CD8-positive, alpha-beta memory T cell (primary cell): ENCODE data around the gene SESN1. TPM values are rescaled to one million over a fixed set of nuclear protein-coding genes. Genes with fewer than 3 reads are reported as not detected.
A peak's percentile ranks its signal among the peaks of the same experiment; 100 is the strongest.

Experiments
- CTCF ChIA-PET: fragments of 350-600 bp; sonication (Branson Sonifier 250); formaldehyde crosslinking; loops from one replicate; lab custom pipeline; 2021; ENCODE audit warnings: antibody characterized with exemption; lab: Charles Lee
- POLR2A ChIA-PET: fragments of 350-600 bp; sonication (Branson Sonifier 250); formaldehyde crosslinking; loops from one replicate; lab custom pipeline; 2021; ENCODE audit warnings: antibody characterized with exemption; lab: Charles Lee
- DNase-seq, 5 donors: peaks; one replicate each; pipeline versions ENCODE4 v3.0.0 to v3.0.0-alpha.2; 2020 to 2022; ENCODE audit warnings: mixed read lengths in 1 of 5
- H3K27ac ChIP-seq: one replicate; pipeline ENCODE4 v1.7.0; 2013; ENCODE audit warnings: low read depth, mild to moderate bottlenecking, low read length, moderate library complexity
- H3K27me3 ChIP-seq: 2 replicates; pipeline ENCODE4 v1.7.0; 2013; ENCODE audit warnings: low read length, mild to moderate bottlenecking; ENCODE audit not compliant: insufficient read depth, poor library complexity, severe bottlenecking
- H3K36me3 ChIP-seq: 2 replicates; pipeline ENCODE4 v1.7.0; 2013; ENCODE audit warnings: mild to moderate bottlenecking, low read length, moderate library complexity; ENCODE audit not compliant: insufficient read depth
- H3K4me1 ChIP-seq: 2 replicates; pipeline ENCODE4 v1.7.0; 2013; ENCODE audit warnings: mild to moderate bottlenecking, low read length, moderate library complexity; ENCODE audit not compliant: insufficient read depth
- H3K4me3 ChIP-seq: 2 replicates; pipeline ENCODE4 v1.7.0; 2013; ENCODE audit warnings: mild to moderate bottlenecking, low read length
- H3K9me3 ChIP-seq: 2 replicates; pipeline ENCODE4 v1.7.0; 2013; ENCODE audit warnings: mild to moderate bottlenecking, low read length
- H3K27ac Mint-ChIP-seq, 8 donors: one replicate each; pipeline ENCODE4 v1.8.0; 2020 to 2021; ENCODE audit warnings: mixed read lengths in 8 of 8, mild to moderate bottlenecking in 6 of 8, inconsistent platforms in 3 of 8, moderate library complexity in 3 of 8
- H3K27me3 Mint-ChIP-seq, 2 donors: one replicate each; pipeline ENCODE4 v1.8.0; 2020 to 2021; ENCODE audit warnings: mixed read lengths in 2 of 2, mild to moderate bottlenecking in 1 of 2, moderate library complexity in 1 of 2
- H3K36me3 Mint-ChIP-seq, 3 donors: one replicate each; pipeline ENCODE4 v1.8.0; 2020 to 2021; ENCODE audit warnings: mixed read lengths in 3 of 3, inconsistent platforms in 1 of 3, mild to moderate bottlenecking in 1 of 3
- H3K4me1 Mint-ChIP-seq, 3 donors: one replicate each; pipeline ENCODE4 v1.8.0; 2020 to 2021; ENCODE audit warnings: mixed read lengths in 3 of 3, inconsistent platforms in 1 of 3, mild to moderate bottlenecking in 1 of 3
- H3K4me3 Mint-ChIP-seq, 7 donors: one replicate each; pipeline ENCODE4 v1.8.0; 2020 to 2021; ENCODE audit warnings: mixed read lengths in 7 of 7, mild to moderate bottlenecking in 6 of 7, moderate library complexity in 4 of 7, inconsistent platforms in 2 of 7
- H3K9me3 Mint-ChIP-seq, 5 donors: one replicate each; pipeline ENCODE4 v1.8.0; 2020 to 2022; ENCODE audit warnings: mixed read lengths in 5 of 5, mild to moderate bottlenecking in 3 of 5, moderate library complexity in 2 of 5, inconsistent platforms in 1 of 5
- polyA plus RNA-seq: library from polyadenylated mRNA; unstranded; fragments of 300-500 nt; fragmentation: Illumina TruSeq; gene quantifications from one replicate; pipeline ENCODE4 v1.2.3, GENCODE V29; 2021
- total RNA-seq, 2 experiments: library from RNA; stranded (reverse); gene quantifications; one replicate each; pipeline ENCODE4 v1.2.3, GENCODE V29; 2021

SESN1 gene
- total and polyA plus RNA-seq, 3 experiments from 2014 or later, result 20.2 to 39.2 (median 22.0) TPM

DNA sequence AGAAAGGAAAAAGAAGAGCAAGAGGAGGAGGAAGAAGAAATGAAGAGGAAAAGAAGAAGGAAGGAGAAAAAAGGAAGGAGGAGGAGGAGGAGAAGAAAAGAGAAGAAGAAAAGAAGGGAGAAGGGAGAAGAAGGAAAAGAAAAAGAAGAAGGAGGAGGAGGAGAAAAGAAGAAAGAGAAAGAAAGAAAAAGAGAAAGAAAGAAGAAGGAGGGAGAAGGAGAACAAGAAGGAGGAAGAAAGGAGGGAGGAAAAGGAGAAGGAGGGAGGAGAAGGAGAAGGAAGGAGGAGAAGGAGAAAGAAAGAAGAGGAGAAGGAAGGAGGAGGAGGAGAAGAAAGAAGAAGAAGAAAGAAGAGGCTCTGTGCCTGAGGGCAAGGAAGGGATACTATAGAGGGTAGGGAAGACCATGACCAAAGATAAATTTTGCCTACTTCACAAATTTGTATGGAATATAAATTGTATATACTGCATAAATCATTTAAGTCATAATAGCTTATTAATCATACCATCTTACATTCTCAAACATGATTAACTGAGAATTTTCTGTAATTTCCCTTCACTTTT, 55.7 kb downstream of the SESN1 start:
- ChIA-PET POLR2A (interaction anchor here (0.6 kb wide), 1 partner anchor 107 kb away, joined by 3 read pairs; no protein-coding TSS in a partner anchor), CTCF (interaction anchor here (1.1 to 1.2 kb wide), 2 partner anchors 10 to 14 kb away, joined by 3 read pairs; no protein-coding TSS in a partner anchor)
- no peaks in the 10 kb centered on the region for H3K9me3 ChIP-seq
- H3K4me3 ChIP-seq, result no peak overlapping the region
- H3K27me3 ChIP-seq, result no peaks in the 10 kb centered on the region
- H3K4me1 ChIP-seq, result peaks cover 40% of the 10 kb centered on the region
- no peak overlapping the region for H3K27ac ChIP-seq
- Mint-ChIP-seq H3K27me3 (peaks cover 0 to 3% of the 10 kb centered on the region in 2 donors), H3K36me3 (peaks cover 0 to 12% (median 1%) of the 10 kb centered on the region in 3 donors), H3K4me1 (peaks cover 45 to 70% (median 55%) of the 10 kb centered on the region in 3 donors), H3K4me3 (peak overlapping the region in 2 of 7 donors; percentile 27 to 53), H3K9me3 (peaks cover 0 to 1% (median 0%) of the 10 kb centered on the region in 5 donors), H3K27ac (peak overlapping the region in 2 of 8 donors; percentile 48 to 50)
- DNase-seq, result no peak
- H3K36me3 ChIP-seq, result no peaks in the 10 kb centered on the region

DNA sequence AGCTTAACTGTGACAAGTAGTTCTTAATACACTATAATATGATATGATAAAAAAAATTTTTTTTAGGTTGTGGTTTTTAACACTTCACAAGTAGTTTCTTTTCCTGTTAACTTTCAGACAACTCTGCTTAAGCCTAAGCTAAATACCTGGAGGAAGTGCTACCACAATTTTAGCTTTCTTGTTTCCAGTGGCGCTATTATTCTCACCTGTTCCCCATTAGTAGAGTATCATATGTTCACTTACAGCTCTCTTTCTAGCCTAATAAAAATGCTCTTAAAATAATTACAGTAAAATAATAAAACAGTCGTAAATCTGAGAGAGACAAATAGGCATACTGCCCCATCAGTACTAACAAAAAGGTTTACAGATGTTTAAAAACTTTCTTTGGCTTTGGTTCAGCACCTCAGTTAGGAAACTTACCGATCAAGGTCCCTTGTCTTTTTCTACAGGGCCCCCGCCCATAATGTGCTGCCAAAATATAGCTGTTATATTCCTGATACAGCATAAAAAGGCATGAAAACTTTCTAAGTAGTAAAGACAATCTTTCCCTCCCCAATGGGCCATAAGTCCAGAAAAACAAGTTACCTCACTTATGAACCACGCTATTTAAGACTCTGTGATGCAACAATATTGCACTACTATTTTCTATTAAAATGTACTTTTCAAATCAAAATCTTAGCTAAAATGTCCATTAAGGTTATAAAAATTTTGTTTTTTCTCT, 57.9 kb downstream of the SESN1 start:
- H3K4me3 ChIP-seq, result no peak overlapping the region
- no peaks in the 10 kb centered on the region for H3K36me3 ChIP-seq
- Mint-ChIP-seq H3K4me1 (peaks cover 50 to 77% (median 70%) of the 10 kb centered on the region in 3 donors), H3K27me3 (no peaks in the 10 kb centered on the region), H3K27ac (peak overlapping the region; percentile 75 to 91 (median 84)), H3K4me3 (peak overlapping the region; percentile 37 to 66 (median 54)), H3K36me3 (peaks cover 0 to 5% (median 0%) of the 10 kb centered on the region in 3 donors), H3K9me3 (peaks cover 0 to 1% (median 0%) of the 10 kb centered on the region in 5 donors)
- DNase-seq, result peak in 2 of 5 donors; percentile 25 to 49
- H3K27ac ChIP-seq, result no peak overlapping the region
- POLR2A ChIA-PET, result interaction anchor here (0.6 to 1.3 kb wide), 6 partner anchors 11 to 476 kb away, joined by 3 to 7 read pairs (median 3); partner anchors contain the start of gene FOXO3
- H3K9me3 ChIP-seq, result no peaks in the 10 kb centered on the region
- H3K27me3 ChIP-seq, result no peaks in the 10 kb centered on the region
- peaks cover 40% of the 10 kb centered on the region for H3K4me1 ChIP-seq
- CTCF ChIA-PET, result interaction anchor here (0.6 to 1.7 kb wide), 6 partner anchors 17 to 494 kb away, joined by 3 to 8 read pairs (median 4); no protein-coding TSS in a partner anchor

DNA sequence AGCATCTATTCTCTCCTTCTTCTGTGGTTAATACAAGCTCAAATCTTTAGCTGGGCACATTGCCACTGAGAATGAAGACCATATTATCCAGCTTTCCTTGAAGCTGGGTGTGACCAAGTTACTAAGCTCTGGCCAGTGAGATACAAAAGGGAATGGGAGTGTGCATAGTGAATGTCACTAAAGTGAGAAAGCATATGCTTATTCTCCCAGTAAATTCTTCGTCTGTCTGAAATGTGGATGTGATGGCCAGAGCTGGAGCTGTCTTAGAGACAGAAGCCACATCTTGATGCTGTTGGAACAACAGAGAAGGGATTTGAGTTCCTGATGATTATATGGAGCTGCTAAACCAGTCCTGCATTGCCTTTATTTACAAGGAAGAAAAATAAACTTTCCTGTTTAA, 60.1 kb downstream of the SESN1 start:
- POLR2A ChIA-PET, result interaction anchor here (0.6 to 0.8 kb wide), 2 partner anchors 25 to 35 kb away, joined by 3 read pairs; no protein-coding TSS in a partner anchor
- no peaks in the 10 kb centered on the region for H3K36me3 ChIP-seq
- DNase-seq, result no peak
- peaks cover 47 to 80% (median 74%) of the 10 kb centered on the region in 3 donors for H3K4me1 Mint-ChIP-seq
- H3K27me3 ChIP-seq, result no peaks in the 10 kb centered on the region
- peaks cover 0 to 2% (median 0%) of the 10 kb centered on the region in 3 donors for H3K36me3 Mint-ChIP-seq
- H3K9me3 Mint-ChIP-seq, result no peaks in the 10 kb centered on the region
- peak overlapping the region in 4 of 8 donors; percentile 0 to 87 (median 41) for H3K27ac Mint-ChIP-seq
- peak overlapping the region in 1 of 7 donors; percentile 16 for H3K4me3 Mint-ChIP-seq
- no peak overlapping the region for H3K27ac ChIP-seq
- no peaks in the 10 kb centered on the region for H3K9me3 ChIP-seq
- H3K27me3 Mint-ChIP-seq, result no peaks in the 10 kb centered on the region
- no peak overlapping the region for H3K4me3 ChIP-seq
- peaks cover 40% of the 10 kb centered on the region for H3K4me1 ChIP-seq
- CTCF ChIA-PET, result interaction anchor here (1.4 kb wide), 1 partner anchor 38 kb away, joined by 4 read pairs; no protein-coding TSS in a partner anchor

DNA sequence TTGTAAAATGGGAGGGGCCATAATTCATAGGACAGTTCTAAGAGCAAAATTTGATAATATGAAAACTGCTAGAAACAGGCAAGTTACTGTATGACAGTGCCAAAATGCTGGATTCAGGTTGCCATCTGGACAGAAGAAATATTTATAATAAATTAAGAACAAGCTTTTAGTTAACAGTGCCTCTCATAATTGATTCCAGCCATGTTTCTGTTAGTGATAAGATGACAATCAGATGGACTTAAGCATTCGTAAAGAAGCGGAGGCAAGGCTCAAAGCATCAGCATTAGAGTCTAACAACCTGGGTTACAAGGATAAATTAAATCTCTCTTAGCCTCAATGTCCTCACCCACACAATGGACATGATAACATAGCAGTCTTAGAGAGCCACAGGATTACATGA, 61.0 kb downstream of the SESN1 start:
- POLR2A ChIA-PET, result interaction anchor here (0.6 kb wide), 1 partner anchor 36 kb away, joined by 3 read pairs; no protein-coding TSS in a partner anchor

DNA sequence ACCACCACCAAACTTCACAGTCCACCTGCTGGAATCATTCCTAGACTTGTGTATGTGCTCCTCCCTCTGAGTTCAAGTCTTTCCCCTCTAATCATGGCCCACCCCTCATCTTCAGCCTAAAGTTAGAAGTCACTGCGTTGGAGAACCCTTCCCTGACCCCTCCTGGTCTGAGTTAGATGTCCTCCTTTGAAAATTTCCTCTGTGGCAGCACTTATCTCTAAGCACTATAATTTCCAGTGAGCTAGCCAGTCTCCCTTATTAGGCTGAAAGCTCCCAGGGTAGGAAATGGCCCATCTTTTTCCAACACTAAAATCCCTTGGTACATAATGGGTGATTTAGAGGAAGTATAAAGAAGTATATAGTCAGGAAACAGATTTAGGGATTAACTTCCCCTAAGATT, 63.2 kb downstream of the SESN1 start:
- peaks cover 0 to 5% (median 2%) of the 10 kb centered on the region in 3 donors for H3K36me3 Mint-ChIP-seq
- Histone ChIP-seq H3K4me1 (peaks cover 20% of the 10 kb centered on the region), H3K4me3 (no peak overlapping the region), H3K36me3 (no peaks in the 10 kb centered on the region), H3K27ac (no peak overlapping the region), H3K27me3 (no peaks in the 10 kb centered on the region), H3K9me3 (no peaks in the 10 kb centered on the region)
- no peak for DNase-seq
- H3K27ac Mint-ChIP-seq, result no peak overlapping the region
- H3K9me3 Mint-ChIP-seq, result no peaks in the 10 kb centered on the region
- H3K4me1 Mint-ChIP-seq, result peaks cover 32 to 57% (median 48%) of the 10 kb centered on the region in 3 donors
- H3K27me3 Mint-ChIP-seq, result no peaks in the 10 kb centered on the region
- ChIA-PET POLR2A (no interaction called here), CTCF (no interaction called here)
- no peak overlapping the region for H3K4me3 Mint-ChIP-seq

More for the DNA sequence above, 61.0 kb downstream of the SESN1 start:
- Mint-ChIP-seq H3K9me3 (no peaks in the 10 kb centered on the region), H3K4me1 (peaks cover 47 to 76% (median 66%) of the 10 kb centered on the region in 3 donors), H3K36me3 (peaks cover 0 to 2% (median 0%) of the 10 kb centered on the region in 3 donors), H3K27ac (no peak overlapping the region), H3K27me3 (no peaks in the 10 kb centered on the region), H3K4me3 (no peak overlapping the region)
- Histone ChIP-seq H3K9me3 (no peaks in the 10 kb centered on the region), H3K4me3 (no peak overlapping the region), H3K4me1 (peaks cover 32% of the 10 kb centered on the region), H3K27me3 (no peaks in the 10 kb centered on the region), H3K27ac (no peak overlapping the region), H3K36me3 (no peaks in the 10 kb centered on the region)
- CTCF ChIA-PET, result no interaction called here
- DNase-seq, result no peak

DNA sequence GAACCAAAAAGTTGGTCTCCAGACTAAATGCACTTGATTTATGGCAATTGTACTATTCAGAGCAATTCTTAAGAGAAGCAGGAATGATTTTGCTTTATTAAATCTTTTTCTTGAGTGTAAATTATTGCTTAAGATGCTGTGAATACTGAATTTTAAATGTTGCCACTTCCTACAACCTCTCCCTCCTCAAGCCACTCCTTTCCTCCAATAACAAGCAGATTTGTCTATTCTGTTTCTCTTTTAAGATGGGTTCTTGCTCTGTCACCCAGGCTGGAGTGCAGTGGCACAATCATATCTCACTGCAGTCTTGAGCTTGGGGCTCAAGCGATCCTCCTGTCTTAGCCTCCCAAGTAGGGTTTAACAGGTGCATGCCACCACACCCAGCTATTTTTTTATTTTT, 65.3 kb downstream of the SESN1 start:
- H3K36me3 ChIP-seq, result no peaks in the 10 kb centered on the region
- Mint-ChIP-seq H3K27me3 (no peaks in the 10 kb centered on the region), H3K9me3 (no peaks in the 10 kb centered on the region), H3K27ac (peak overlapping the region in 1 of 8 donors; percentile 64), H3K4me1 (peaks cover 32 to 57% (median 48%) of the 10 kb centered on the region in 3 donors), H3K4me3 (no peak overlapping the region), H3K36me3 (peaks cover 0 to 5% (median 2%) of the 10 kb centered on the region in 3 donors)
- no peak overlapping the region for H3K4me3 ChIP-seq
- H3K4me1 ChIP-seq, result peaks cover 21% of the 10 kb centered on the region
- H3K27me3 ChIP-seq, result no peaks in the 10 kb centered on the region
- no peak for DNase-seq
- no peak overlapping the region for H3K27ac ChIP-seq
- ChIA-PET CTCF (interaction anchor here (1.0 kb wide), 1 partner anchor 40 kb away, joined by 3 read pairs; no protein-coding TSS in a partner anchor), POLR2A (interaction anchor here (0.5 to 0.6 kb wide), 2 partner anchors 10 to 11 kb away, joined by 4 to 5 read pairs; no protein-coding TSS in a partner anchor)
- H3K9me3 ChIP-seq, result no peaks in the 10 kb centered on the region

DNA sequence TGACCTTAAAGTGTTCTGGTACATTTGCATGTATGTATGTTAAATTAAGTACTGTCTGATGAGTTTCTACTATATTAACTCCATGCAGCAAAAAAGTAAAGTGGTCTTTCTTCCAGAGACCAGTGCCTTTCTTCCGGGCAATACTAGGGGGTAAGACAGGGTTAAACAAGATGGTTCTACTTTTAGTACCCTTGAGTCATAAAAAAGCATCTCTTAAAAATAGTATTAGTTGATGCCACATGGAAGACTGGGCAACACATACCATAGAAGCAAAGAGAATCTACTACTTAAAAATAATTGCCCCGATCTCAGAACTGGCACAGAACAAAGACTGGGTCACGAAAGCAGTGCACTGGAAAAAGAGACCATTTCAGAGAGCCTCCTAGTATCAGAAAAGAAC, 66.2 kb downstream of the SESN1 start:
- Histone ChIP-seq H3K36me3 (no peaks in the 10 kb centered on the region), H3K4me3 (no peak overlapping the region), H3K27ac (no peak overlapping the region), H3K27me3 (no peaks in the 10 kb centered on the region), H3K9me3 (no peaks in the 10 kb centered on the region), H3K4me1 (peaks cover 21% of the 10 kb centered on the region)
- DNase-seq, result no peak
- peaks cover 0 to 5% (median 2%) of the 10 kb centered on the region in 3 donors for H3K36me3 Mint-ChIP-seq
- H3K27me3 Mint-ChIP-seq, result no peaks in the 10 kb centered on the region
- H3K4me1 Mint-ChIP-seq, result peaks cover 34 to 61% (median 52%) of the 10 kb centered on the region in 3 donors
- no peaks in the 10 kb centered on the region for H3K9me3 Mint-ChIP-seq
- POLR2A ChIA-PET, result no interaction called here
- CTCF ChIA-PET, result interaction anchor here (1.0 kb wide), 1 partner anchor 41 kb away, joined by 3 read pairs; no protein-coding TSS in a partner anchor
- no peak overlapping the region for H3K27ac Mint-ChIP-seq
- H3K4me3 Mint-ChIP-seq, result no peak overlapping the region
